AG09309 (cell line): Measurements from ENCODE around the gene RTP3.

ENCODE experiments used
- DNase-seq: peaks from one replicate; pipeline ENCODE4 v3.0.0-alpha.2; 2010; ENCODE audit warnings: low read depth
- H3K4me3 ChIP-seq: 2 replicates; pipeline ENCODE4 v1.5.1; 2011; ENCODE audit warnings: mild to moderate bottlenecking, low read depth, low read length, moderate library complexity; ENCODE audit not compliant: control insufficient read depth
- CTCF ChIP-seq: IDR thresholded peaks from 2 replicates; pipeline ENCODE4 v1.5.1; 2011; ENCODE audit warnings: mild to moderate bottlenecking, low read depth, low read length, inconsistent platforms; ENCODE audit not compliant: insufficient read depth, control insufficient read depth; ENCODE audit errors: missing control alignments

RTP3 gene

GRCh38 chr3:46477756-46478155 lies 20.0 kb upstream of the RTP3 start:
- no peak for TF ChIP-seq CTCF
- no peak overlapping the region for H3K4me3 ChIP-seq
- no peak for DNase-seq

- H3K4me3 ChIP-seq, result no peak overlapping the region
- no peak for DNase-seq
- no peak for TF ChIP-seq CTCF
These were observed 19.4 kb upstream of the RTP3 start for GRCh38 chr3:46478341-46478740.

DNA sequence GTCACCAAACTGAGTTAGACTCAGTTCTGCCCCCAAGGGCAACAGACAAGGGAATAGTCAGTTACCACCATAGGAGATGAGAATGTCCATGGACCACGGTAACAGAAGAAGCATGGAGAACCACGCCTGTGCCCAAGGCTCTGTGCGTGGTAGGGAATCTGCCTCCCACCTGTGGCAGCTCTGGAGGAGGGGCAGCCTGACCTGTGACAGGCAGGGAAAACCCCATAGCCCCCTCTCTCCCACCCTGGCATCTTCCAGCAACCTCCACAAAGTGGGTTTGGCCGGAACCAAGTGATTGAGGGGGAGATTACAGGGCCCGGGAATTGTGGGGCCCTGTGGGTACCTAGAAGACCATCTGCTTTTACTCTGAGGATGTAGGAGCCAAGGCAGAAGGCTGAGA lies 18.8 kb upstream of the RTP3 start:
- H3K4me3 ChIP-seq, result no peak overlapping the region
- TF ChIP-seq CTCF, result no peak
- DNase-seq, result no peak

GRCh38 chr3:46479696-46480095 lies 18.1 kb upstream of the RTP3 start:
- no peak overlapping the region for H3K4me3 ChIP-seq
- DNase-seq, result no peak
- TF ChIP-seq CTCF, result no peak

- H3K4me3 ChIP-seq, result no peak overlapping the region
- TF ChIP-seq CTCF, result no peak
- DNase-seq, result no peak
These were observed 17.1 kb upstream of the RTP3 start for GRCh38 chr3:46480491-46481195.

DNA sequence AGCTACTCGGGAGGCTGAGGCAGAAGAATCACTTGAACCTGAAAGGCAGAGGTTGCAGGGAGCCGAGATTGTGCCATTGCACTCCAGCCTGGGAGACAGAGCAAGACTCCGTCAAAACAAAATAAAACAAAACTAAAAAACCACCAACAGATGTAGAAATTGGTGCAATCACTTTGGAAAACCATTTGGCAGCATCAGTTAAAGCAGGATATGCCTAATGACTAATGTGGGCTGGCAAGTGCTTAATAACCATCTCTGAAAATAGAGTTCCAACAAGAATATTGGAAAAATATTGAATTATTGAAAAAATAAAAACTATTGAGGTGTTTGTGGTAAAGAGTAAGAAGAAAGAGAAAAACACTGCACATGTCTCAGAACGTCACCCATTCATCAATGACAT lies 16.1 kb upstream of the RTP3 start:
- DNase-seq, result no peak
- H3K4me3 ChIP-seq, result no peak overlapping the region

More for the DNA sequence above, 16.1 kb upstream of the RTP3 start:
- TF ChIP-seq CTCF, result no peak
